Suprapubic skin (tissue), 4 donors: Measurements from ENCODE around the gene EEF1A2. TPM values are rescaled to one million over a fixed set of nuclear protein-coding genes. Genes with fewer than 3 reads are reported as not detected.

ENCODE experiments used
- DNase-seq, 2 donors: peaks; one replicate each; pipeline ENCODE4 v3.0.0-alpha.2; 2019; ENCODE audit warnings: low spot score in 2 of 2
- H3K27ac ChIP-seq: fragments of 200-600 bp; sonication (generic); one replicate; pipeline ENCODE4 v1.5.1; 2019
- H3K27me3 ChIP-seq: fragments of 200-600 bp; sonication (generic); one replicate; pipeline ENCODE4 v1.5.1; 2019
- H3K36me3 ChIP-seq: fragments of 200-600 bp; sonication (generic); one replicate; pipeline ENCODE4 v1.5.1; 2019
- H3K4me1 ChIP-seq: fragments of 200-600 bp; sonication (generic); one replicate; pipeline ENCODE4 v1.5.1; 2019
- H3K4me3 ChIP-seq: fragments of 200-600 bp; sonication (generic); one replicate; pipeline ENCODE4 v1.5.1; 2019; ENCODE audit warnings: mild to moderate bottlenecking
- H3K9me3 ChIP-seq: fragments of 200-600 bp; sonication (generic); one replicate; pipeline ENCODE4 v1.5.1; 2019
- CTCF ChIP-seq, 2 donors: fragments of 200-600 bp in 1 of 2; fragments of 450-650 bp in 1 of 2; sonication (generic) in 1 of 2; IDR thresholded peaks; one replicate each; pipeline ENCODE4 v1.5.1; 2016 to 2019; ENCODE audit warnings: antibody characterized with exemption in 2 of 2, mild to moderate bottlenecking in 1 of 2, moderate library complexity in 1 of 2
- EP300 ChIP-seq: sonication (generic); formaldehyde crosslinking; IDR thresholded peaks from one replicate; pipeline ENCODE4 v1.6.1; 2017; ENCODE audit warnings: antibody characterized with exemption
- POLR2A ChIP-seq, 2 donors: fragments of 450-650 bp; IDR thresholded peaks; one replicate each; pipeline ENCODE4 v1.6.1; 2017; ENCODE audit warnings: antibody characterized with exemption in 2 of 2, mild to moderate bottlenecking in 2 of 2, moderate library complexity in 2 of 2
- POLR2AphosphoS5 ChIP-seq, 3 donors: sonication (generic); formaldehyde crosslinking; IDR thresholded peaks; one replicate each; pipeline ENCODE4 v1.6.1; 2017; ENCODE audit warnings: antibody characterized with exemption in 3 of 3
- WGBS: methylation state at CpG from one replicate; pipeline ENCODE4 v1.1.5; 2018; 5-methylcytosine and 5-hydroxymethylcytosine counted together
- total RNA-seq, 4 donors: library from RNA; depleted of rRNA; stranded (reverse); fragments of >200 nt; gene quantifications; one replicate each; pipeline ENCODE4 v1.1.0, GENCODE V29; 2016

Gene EEF1A2
- total RNA-seq = 10 to 100 TPM in 3 of 4 donors, 1 to 10 TPM in 1; 4.8 to 13.4 (median 12.0) TPM

GRCh38 chr20:63498960-63499337 is at the start of gene EEF1A2:
Gene EEF1A2 (minus strand): TSS chr20:63499083. CDS start chr20:63497763, 1,320 bp downstream.
- TF ChIP-seq POLR2A (IDR thresholded peaks at IDR 0.05) = no peak
- peak in 1 of 2 donors; percentile 19 for TF ChIP-seq CTCF (IDR thresholded peaks at IDR 0.05)
- peak within 1 kb of the TSS; percentile 54 for H3K4me3 ChIP-seq
- no peak for DNase-seq
- no peaks in the 10 kb centered on the region for H3K9me3 ChIP-seq
- H3K4me1 ChIP-seq = peaks cover 36% of the 10 kb centered on the region
- H3K27me3 ChIP-seq = peaks cover 80% of the 10 kb centered on the region
- no peak within 1 kb of the TSS for H3K27ac ChIP-seq
- no CpG with 5 or more reads among the region's 58 CpGs for WGBS
- no peaks in the 10 kb centered on the region for H3K36me3 ChIP-seq

- whole genome bisulfite sequencing = no CpG with 5 or more reads among the region's 11 CpGs
- Histone ChIP-seq H3K9me3 (no peaks in the 10 kb centered on the region), H3K4me1 (peaks cover 24% of the 10 kb centered on the region), H3K27ac (no peak overlapping the region), H3K27me3 (peaks cover 41% of the 10 kb centered on the region), H3K36me3 (no peaks in the 10 kb centered on the region), H3K4me3 (no peak overlapping the region)
- TF ChIP-seq POLR2A (IDR thresholded peaks at IDR 0.05) = no peak
- no peak for DNase-seq
These were observed 49.7 kb upstream of the EEF1A2 start for GRCh38 chr20:63548542-63548941.

- DNase-seq = no peak
- Histone ChIP-seq H3K4me3 (no peak within 1 kb of the TSS), H3K4me1 (peaks cover 19% of the 10 kb centered on the region), H3K36me3 (no peaks in the 10 kb centered on the region), H3K27ac (no peak within 1 kb of the TSS), H3K9me3 (no peaks in the 10 kb centered on the region), H3K27me3 (peaks cover 41% of the 10 kb centered on the region)
- TF ChIP-seq EP300 (no peak), POLR2A (IDR thresholded peaks at IDR 0.05) (no peak), CTCF (IDR thresholded peaks at IDR 0.05) (no peak), POLR2AphosphoS5 (IDR thresholded peaks at IDR 0.05) (no peak)
- no CpG with 5 or more reads among the region's 35 CpGs for WGBS
These were observed 49.0 kb upstream of the EEF1A2 start, which contains the start of gene SRMS for GRCh38 chr20:63547725-63548480. Gene SRMS (minus strand): TSS chr20:63547749. CDS start chr20:63547463, 286 bp downstream.

- H3K36me3 ChIP-seq = no peaks in the 10 kb centered on the region
- peaks cover 19% of the 10 kb centered on the region for H3K4me1 ChIP-seq
- no peaks in the 10 kb centered on the region for H3K9me3 ChIP-seq
- WGBS = 60% methylated on average over 32 of the region's 58 CpGs
- no peak for TF ChIP-seq POLR2AphosphoS5 (IDR thresholded peaks at IDR 0.05)
- TF ChIP-seq CTCF (IDR thresholded peaks at IDR 0.05) = no peak
- TF ChIP-seq POLR2A (IDR thresholded peaks at IDR 0.05) = no peak
- TF ChIP-seq EP300 = no peak
- H3K27me3 ChIP-seq = peaks cover 41% of the 10 kb centered on the region
- no peak for DNase-seq
- H3K27ac ChIP-seq = no peak overlapping the region
- H3K4me3 ChIP-seq = no peak overlapping the region
These were observed 48.3 kb upstream of the EEF1A2 start for GRCh38 chr20:63546956-63547724.

GRCh38 chr20:63546256-63546955 is 47.5 kb upstream of the EEF1A2 start:
- peaks cover 27% of the 10 kb centered on the region for H3K4me1 ChIP-seq
- H3K9me3 ChIP-seq = no peaks in the 10 kb centered on the region
- no peak overlapping the region for H3K27ac ChIP-seq
- H3K27me3 ChIP-seq = peaks cover 41% of the 10 kb centered on the region
- WGBS = 81% methylated on average over 10 of the region's 20 CpGs
- H3K4me3 ChIP-seq = no peak overlapping the region
- DNase-seq = no peak
- H3K36me3 ChIP-seq = no peaks in the 10 kb centered on the region
- no peak for TF ChIP-seq POLR2AphosphoS5 (IDR thresholded peaks at IDR 0.05)

GRCh38 chr20:63545814-63546213 is 46.9 kb upstream of the EEF1A2 start:
- 34% methylated on average over 3 of the region's 6 CpGs for WGBS

More at GRCh38 chr20:63545814-63546213, 46.9 kb upstream of the EEF1A2 start:
- no peak for TF ChIP-seq POLR2A (IDR thresholded peaks at IDR 0.05)
- TF ChIP-seq POLR2AphosphoS5 (IDR thresholded peaks at IDR 0.05) = no peak
- no peak for TF ChIP-seq EP300
- TF ChIP-seq CTCF (IDR thresholded peaks at IDR 0.05) = no peak
- H3K27ac ChIP-seq = no peak overlapping the region
- no peaks in the 10 kb centered on the region for H3K9me3 ChIP-seq
- no peaks in the 10 kb centered on the region for H3K36me3 ChIP-seq
- peaks cover 32% of the 10 kb centered on the region for H3K4me1 ChIP-seq
- peaks cover 41% of the 10 kb centered on the region for H3K27me3 ChIP-seq
- no peak overlapping the region for H3K4me3 ChIP-seq
- no peak for DNase-seq
